ENCODE measurements around the gene LCP2.
"Not testable (repeated sequence)": the region's sequence is repeated elsewhere in the genome, so short reads cannot be mapped to it uniquely, and the experiment has no call there.

Gene LCP2

GRCh38 chr5:170252720-170253350, 44.7 kb downstream of the LCP2 start:
- Histone ChIP-seq H3K36me3 (ENCODE audit: control insufficient read depth in 5 of 5, insufficient read depth in 5 of 5, low read length in 5 of 5) (peaks cover 5 to 83% (median 35%) of the 10 kb centered on the region in 5 donors), H3K27me3 (ENCODE audit: control insufficient read depth in 5 of 5, insufficient read depth in 4 of 5, low read length in 5 of 5) (peaks cover 0 to 3% (median 0%) of the 10 kb centered on the region in 5 donors), H3K4me1 (ENCODE audit: control insufficient read depth in 5 of 5, insufficient read depth in 5 of 5, low read length in 5 of 5) (peaks cover 0 to 4% (median under 1%) of the 10 kb centered on the region in 5 donors), H3K27ac (ENCODE audit: low read depth, low read length) (no peak overlapping the region), H3K9me3 (ENCODE audit: control insufficient read depth in 5 of 5, low read length in 5 of 5) (no peaks in the 10 kb centered on the region), H3K9ac (ENCODE audit: low read length in 5 of 5) (no peak overlapping the region), H3K4me3 (ENCODE audit: low read depth in 1 of 5, low read length in 5 of 5) (no peak overlapping the region)

GRCh38 chr5:170252109-170252508, 45.5 kb downstream of the LCP2 start:
- Histone ChIP-seq H3K36me3 (ENCODE audit: control insufficient read depth in 5 of 5, insufficient read depth in 5 of 5, low read length in 5 of 5) (peaks cover 5 to 78% (median 30%) of the 10 kb centered on the region in 5 donors), H3K9me3 (ENCODE audit: control insufficient read depth in 5 of 5, low read length in 5 of 5) (no peaks in the 10 kb centered on the region), H3K27me3 (ENCODE audit: control insufficient read depth in 5 of 5, insufficient read depth in 4 of 5, low read length in 5 of 5) (peaks cover 0 to 3% (median 0%) of the 10 kb centered on the region in 5 donors), H3K27ac (ENCODE audit: low read depth, low read length) (no peak overlapping the region), H3K9ac (ENCODE audit: low read length in 5 of 5) (no peak overlapping the region), H3K4me3 (ENCODE audit: low read depth in 1 of 5, low read length in 5 of 5) (no peak overlapping the region), H3K4me1 (ENCODE audit: control insufficient read depth in 5 of 5, insufficient read depth in 5 of 5, low read length in 5 of 5) (peaks cover 0 to 11% (median 8%) of the 10 kb centered on the region in 5 donors)

GRCh38 chr5:170251462-170251861, 46.1 kb downstream of the LCP2 start:
- Histone ChIP-seq H3K27ac (ENCODE audit: low read depth, low read length) (no peak overlapping the region), H3K9ac (ENCODE audit: low read length in 5 of 5) (no peak overlapping the region), H3K4me3 (ENCODE audit: low read depth in 1 of 5, low read length in 5 of 5) (no peak overlapping the region), H3K9me3 (ENCODE audit: control insufficient read depth in 5 of 5, low read length in 5 of 5) (no peaks in the 10 kb centered on the region), H3K27me3 (ENCODE audit: control insufficient read depth in 5 of 5, insufficient read depth in 4 of 5, low read length in 5 of 5) (peaks cover 0 to 3% (median 0%) of the 10 kb centered on the region in 5 donors), H3K36me3 (ENCODE audit: control insufficient read depth in 5 of 5, insufficient read depth in 5 of 5, low read length in 5 of 5) (peaks cover 8 to 78% (median 26%) of the 10 kb centered on the region in 5 donors), H3K4me1 (ENCODE audit: control insufficient read depth in 5 of 5, insufficient read depth in 5 of 5, low read length in 5 of 5) (peaks cover 0 to 17% (median 14%) of the 10 kb centered on the region in 5 donors)

- H3K9ac ChIP-seq (ENCODE audit: low read length in 5 of 5), result no peak overlapping the region
- H3K36me3 ChIP-seq (ENCODE audit: control insufficient read depth in 5 of 5, insufficient read depth in 5 of 5, low read length in 5 of 5), result peaks cover 8 to 76% (median 22%) of the 10 kb centered on the region in 5 donors
- H3K27me3 ChIP-seq (ENCODE audit: control insufficient read depth in 5 of 5, insufficient read depth in 4 of 5, low read length in 5 of 5), result peaks cover 0 to 3% (median 0%) of the 10 kb centered on the region in 5 donors
- no peak overlapping the region for H3K27ac ChIP-seq (ENCODE audit: low read depth, low read length)
- H3K4me3 ChIP-seq (ENCODE audit: low read depth in 1 of 5, low read length in 5 of 5), result no peak overlapping the region
- H3K4me1 ChIP-seq (ENCODE audit: control insufficient read depth in 5 of 5, insufficient read depth in 5 of 5, low read length in 5 of 5), result peaks cover 0 to 18% (median 15%) of the 10 kb centered on the region in 5 donors
- no peaks in the 10 kb centered on the region for H3K9me3 ChIP-seq (ENCODE audit: control insufficient read depth in 5 of 5, low read length in 5 of 5)
Measured at GRCh38 chr5:170250810-170251317, 46.7 kb downstream of the LCP2 start.

GRCh38 chr5:170249355-170249754, 48.2 kb downstream of the LCP2 start:
- H3K4me1 ChIP-seq (ENCODE audit: control insufficient read depth in 5 of 5, insufficient read depth in 5 of 5, low read length in 5 of 5), result peaks cover 0 to 18% (median 15%) of the 10 kb centered on the region in 5 donors
- peaks cover 0 to 3% (median 0%) of the 10 kb centered on the region in 5 donors for H3K27me3 ChIP-seq (ENCODE audit: control insufficient read depth in 5 of 5, insufficient read depth in 4 of 5, low read length in 5 of 5)
- no peak overlapping the region for H3K27ac ChIP-seq (ENCODE audit: low read depth, low read length)
- H3K4me3 ChIP-seq (ENCODE audit: low read depth in 1 of 5, low read length in 5 of 5), result no peak overlapping the region
- peaks cover 8 to 62% (median 19%) of the 10 kb centered on the region in 5 donors for H3K36me3 ChIP-seq (ENCODE audit: control insufficient read depth in 5 of 5, insufficient read depth in 5 of 5, low read length in 5 of 5)
- no peaks in the 10 kb centered on the region for H3K9me3 ChIP-seq (ENCODE audit: control insufficient read depth in 5 of 5, low read length in 5 of 5)
- no peak overlapping the region for H3K9ac ChIP-seq (ENCODE audit: low read length in 5 of 5)

GRCh38 chr5:170248931-170249227, 48.7 kb downstream of the LCP2 start:
- H3K9me3 ChIP-seq (ENCODE audit: control insufficient read depth in 5 of 5, low read length in 5 of 5); H3K9ac ChIP-seq (ENCODE audit: low read length in 5 of 5); H3K27me3 ChIP-seq (ENCODE audit: control insufficient read depth in 5 of 5, insufficient read depth in 4 of 5, low read length in 5 of 5); H3K4me3 ChIP-seq (ENCODE audit: low read depth in 1 of 5, low read length in 5 of 5); H3K27ac ChIP-seq (ENCODE audit: low read depth, low read length): not testable (repeated sequence)
- Histone ChIP-seq H3K4me1 (ENCODE audit: control insufficient read depth in 5 of 5, insufficient read depth in 5 of 5, low read length in 5 of 5) (peaks cover 0 to 18% (median 15%) of the 10 kb centered on the region in 5 donors), H3K36me3 (ENCODE audit: control insufficient read depth in 5 of 5, insufficient read depth in 5 of 5, low read length in 5 of 5) (peaks cover 8 to 57% (median 19%) of the 10 kb centered on the region in 5 donors)

- no peaks in the 10 kb centered on the region for H3K9me3 ChIP-seq (ENCODE audit: control insufficient read depth in 5 of 5, low read length in 5 of 5)
- peaks cover 0 to 3% (median 0%) of the 10 kb centered on the region in 5 donors for H3K27me3 ChIP-seq (ENCODE audit: control insufficient read depth in 5 of 5, insufficient read depth in 4 of 5, low read length in 5 of 5)
- no peak overlapping the region for H3K27ac ChIP-seq (ENCODE audit: low read depth, low read length)
- peaks cover 8 to 52% (median 19%) of the 10 kb centered on the region in 5 donors for H3K36me3 ChIP-seq (ENCODE audit: control insufficient read depth in 5 of 5, insufficient read depth in 5 of 5, low read length in 5 of 5)
- no peak overlapping the region for H3K4me3 ChIP-seq (ENCODE audit: low read depth in 1 of 5, low read length in 5 of 5)
- no peak overlapping the region for H3K9ac ChIP-seq (ENCODE audit: low read length in 5 of 5)
- H3K4me1 ChIP-seq (ENCODE audit: control insufficient read depth in 5 of 5, insufficient read depth in 5 of 5, low read length in 5 of 5), result peaks cover 0 to 18% (median 15%) of the 10 kb centered on the region in 5 donors
Measured at GRCh38 chr5:170248172-170248930, 49.2 kb downstream of the LCP2 start.

- Histone ChIP-seq H3K27me3 (ENCODE audit: control insufficient read depth in 5 of 5, insufficient read depth in 4 of 5, low read length in 5 of 5) (no peaks in the 10 kb centered on the region), H3K4me1 (ENCODE audit: control insufficient read depth in 5 of 5, insufficient read depth in 5 of 5, low read length in 5 of 5) (peaks cover 0 to 18% (median 15%) of the 10 kb centered on the region in 5 donors), H3K4me3 (ENCODE audit: low read depth in 1 of 5, low read length in 5 of 5) (no peak overlapping the region), H3K9ac (ENCODE audit: low read length in 5 of 5) (no peak overlapping the region), H3K27ac (ENCODE audit: low read depth, low read length) (no peak overlapping the region), H3K9me3 (ENCODE audit: control insufficient read depth in 5 of 5, low read length in 5 of 5) (no peaks in the 10 kb centered on the region), H3K36me3 (ENCODE audit: control insufficient read depth in 5 of 5, insufficient read depth in 5 of 5, low read length in 5 of 5) (peaks cover 8 to 43% (median 19%) of the 10 kb centered on the region in 5 donors)
Measured at GRCh38 chr5:170247363-170247762, 50.2 kb downstream of the LCP2 start.

- peaks cover 8 to 36% (median 14%) of the 10 kb centered on the region in 5 donors for H3K36me3 ChIP-seq (ENCODE audit: control insufficient read depth in 5 of 5, insufficient read depth in 5 of 5, low read length in 5 of 5)
- no peak overlapping the region for H3K27ac ChIP-seq (ENCODE audit: low read depth, low read length)
Measured at GRCh38 chr5:170246126-170246870, 51.3 kb downstream of the LCP2 start.

More at GRCh38 chr5:170246126-170246870, 51.3 kb downstream of the LCP2 start:
- Histone ChIP-seq H3K4me3 (ENCODE audit: low read depth in 1 of 5, low read length in 5 of 5) (no peak overlapping the region), H3K9me3 (ENCODE audit: control insufficient read depth in 5 of 5, low read length in 5 of 5) (no peaks in the 10 kb centered on the region), H3K4me1 (ENCODE audit: control insufficient read depth in 5 of 5, insufficient read depth in 5 of 5, low read length in 5 of 5) (peaks cover 0 to 18% (median 15%) of the 10 kb centered on the region in 5 donors), H3K27me3 (ENCODE audit: control insufficient read depth in 5 of 5, insufficient read depth in 4 of 5, low read length in 5 of 5) (no peaks in the 10 kb centered on the region), H3K9ac (ENCODE audit: low read length in 5 of 5) (no peak overlapping the region)
